ENCODE results near the gene OLFML2B. TPM values are rescaled to one million over a fixed set of nuclear protein-coding genes. Genes with fewer than 3 reads are reported as not detected.
A peak's percentile ranks its signal among the peaks of the same experiment; 100 is the strongest.

OLFML2B gene
- total and polyA plus RNA-seq, 2 of the 4 experiments (the other 2 are of a cell fraction), result 0.36 to 0.74 TPM

DNA sequence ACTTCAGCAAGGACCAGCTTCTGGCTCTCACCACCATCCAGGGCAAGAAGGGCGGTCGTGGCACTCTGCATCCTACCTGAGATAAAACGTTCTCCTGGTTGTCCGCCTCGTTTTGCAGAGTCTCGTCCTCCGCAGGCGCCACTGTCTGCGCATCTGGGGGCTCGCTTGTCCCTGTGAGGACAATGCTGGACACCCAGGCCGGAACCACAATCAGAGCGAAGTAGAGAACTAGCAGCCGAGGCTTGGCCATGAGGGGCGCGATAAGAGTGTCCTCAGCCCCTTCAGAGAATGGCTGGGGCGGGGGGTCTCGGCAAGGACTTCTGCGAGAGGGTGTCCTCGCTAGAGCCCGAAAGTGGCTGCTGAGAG is 505 bp downstream of the OLFML2B start:
- POLR2A ChIA-PET (ENCODE audit: unreplicated experiment), result no interaction called here
- Histone ChIP-seq H3K27me3 (ENCODE audit: control insufficient read depth, insufficient read depth, low read length) (peaks cover 5% of the 10 kb centered on the region), H3K14ac (replicated peaks; ENCODE audit: low read depth, low read length) (no peak overlapping the region), H4K5ac (ENCODE audit: low read depth, low read length) (no peak overlapping the region), H3K56ac (ENCODE audit: extremely low read depth, insufficient read depth, low read length) (no peak overlapping the region), H4K91ac (ENCODE audit: insufficient read depth, low read depth, low read length) (no peak overlapping the region), H2BK120ac (ENCODE audit: low read depth, low read length) (no peak overlapping the region), H3K9me1 (ENCODE audit: insufficient read depth, low read length) (no peaks in the 10 kb centered on the region), H3K9me3 (ENCODE audit: control insufficient read depth, insufficient read depth, low read length) (0 out of 2 replicates have a peak, but pooled peaks cover 2% of the 10 kb centered on the region), H3K4ac (ENCODE audit: low read depth, low read length) (no peak overlapping the region), H4K8ac (ENCODE audit: low read depth in 2 of 2, low read length in 2 of 2) (no peak overlapping the region), H3K4me1 (ENCODE audit: control insufficient read depth, insufficient read depth, low read length) (peaks cover 5% of the 10 kb centered on the region; the same call in 1 of the 2 replicates), H2AFZ (replicated peaks; ENCODE audit: low read length, poor library complexity) (peak overlapping the region; percentile 95), H3K79me1 (ENCODE audit: low read depth in 1 of 2, low read length in 2 of 2) (no peaks in the 10 kb centered on the region), H2AK5ac (ENCODE audit: low read depth, low read length) (no peak overlapping the region), H3K4me2 (ENCODE audit: low read depth, low read length) (peak overlapping the region; percentile 96), H4K20me1 (ENCODE audit: insufficient read depth, low read length) (no peaks in the 10 kb centered on the region), H3K36me3 (ENCODE audit: control insufficient read depth, insufficient read depth, low read length) (no peaks in the 10 kb centered on the region), H2BK5ac (ENCODE audit: low read depth, low read length, poor library complexity, severe bottlenecking) (no peak overlapping the region), H3K23ac (ENCODE audit: low read depth, low read length) (no peak overlapping the region), H3K27ac (ENCODE audit: insufficient read depth, low read length) (no peak overlapping the region), H2BK15ac (ENCODE audit: low read depth, low read length) (no peak overlapping the region), H3K4me3 (ENCODE audit: insufficient read depth, low read depth, low read length) (peak overlapping the region; percentile 68), H3K18ac (ENCODE audit: low read depth, low read length) (no peak overlapping the region), H2BK20ac (ENCODE audit: low read depth, low read length) (no peak overlapping the region), H3K9ac (ENCODE audit: low read depth, low read length) (no peak overlapping the region), H2AK9ac (replicated peaks; ENCODE audit: low read depth, low read length, poor library complexity) (peak overlapping the region; percentile 12)
- intact Hi-C loops (cut with micrococcal nuclease), result loop anchor here (5.0 kb wide), 1 partner anchor 216 kb away; no protein-coding TSS in a partner anchor
- dilution Hi-C loops (cut with HindIII; ENCODE audit: low sequenced_read_pairs, unreplicated experiment), result no loop called here
- TF ChIP-seq, protein P1, sequence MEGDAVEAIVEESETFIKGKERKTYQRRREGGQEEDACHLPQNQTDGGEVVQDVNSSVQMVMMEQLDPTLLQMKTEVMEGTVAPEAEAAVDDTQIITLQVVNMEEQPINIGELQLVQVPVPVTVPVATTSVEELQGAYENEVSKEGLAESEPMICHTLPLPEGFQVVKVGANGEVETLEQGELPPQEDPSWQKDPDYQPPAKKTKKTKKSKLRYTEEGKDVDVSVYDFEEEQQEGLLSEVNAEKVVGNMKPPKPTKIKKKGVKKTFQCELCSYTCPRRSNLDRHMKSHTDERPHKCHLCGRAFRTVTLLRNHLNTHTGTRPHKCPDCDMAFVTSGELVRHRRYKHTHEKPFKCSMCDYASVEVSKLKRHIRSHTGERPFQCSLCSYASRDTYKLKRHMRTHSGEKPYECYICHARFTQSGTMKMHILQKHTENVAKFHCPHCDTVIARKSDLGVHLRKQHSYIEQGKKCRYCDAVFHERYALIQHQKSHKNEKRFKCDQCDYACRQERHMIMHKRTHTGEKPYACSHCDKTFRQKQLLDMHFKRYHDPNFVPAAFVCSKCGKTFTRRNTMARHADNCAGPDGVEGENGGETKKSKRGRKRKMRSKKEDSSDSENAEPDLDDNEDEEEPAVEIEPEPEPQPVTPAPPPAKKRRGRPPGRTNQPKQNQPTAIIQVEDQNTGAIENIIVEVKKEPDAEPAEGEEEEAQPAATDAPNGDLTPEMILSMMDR (conservative IDR thresholded peaks at IDR 0.05; ENCODE audit: low read depth, low read length), result no peak
- TF ChIP-seq RCOR1 (IDR thresholded peaks at IDR 0.05; ENCODE audit: insufficient replicate concordance, low read length), result no peak
- no peak for TF ChIP-seq RFX5 (IDR thresholded peaks at IDR 0.05; ENCODE audit: low read depth, low read length)
- TF ChIP-seq, protein P2, sequence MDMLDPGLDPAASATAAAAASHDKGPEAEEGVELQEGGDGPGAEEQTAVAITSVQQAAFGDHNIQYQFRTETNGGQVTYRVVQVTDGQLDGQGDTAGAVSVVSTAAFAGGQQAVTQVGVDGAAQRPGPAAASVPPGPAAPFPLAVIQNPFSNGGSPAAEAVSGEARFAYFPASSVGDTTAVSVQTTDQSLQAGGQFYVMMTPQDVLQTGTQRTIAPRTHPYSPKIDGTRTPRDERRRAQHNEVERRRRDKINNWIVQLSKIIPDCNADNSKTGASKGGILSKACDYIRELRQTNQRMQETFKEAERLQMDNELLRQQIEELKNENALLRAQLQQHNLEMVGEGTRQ (IDR thresholded peaks at IDR 0.05; ENCODE audit: low read depth, low read length), result no peak
- TF ChIP-seq POLR2A (IDR thresholded peaks at IDR 0.05; ENCODE audit: low read depth, low read length), result no peak
- no peak for TF ChIP-seq SMC3 (IDR thresholded peaks at IDR 0.05; ENCODE audit: low read depth, low read length)
- no peak for TF ChIP-seq MAFK (IDR thresholded peaks at IDR 0.05; ENCODE audit: low read depth, low read length)
- TF ChIP-seq MAZ (IDR thresholded peaks at IDR 0.05; ENCODE audit: borderline replicate concordance, low read depth, low read length), result no peak
- no peak for TF ChIP-seq FOS (IDR thresholded peaks at IDR 0.05; ENCODE audit: low read depth, low read length)
- TF ChIP-seq CHD1 (IDR thresholded peaks at IDR 0.05; ENCODE audit: low read depth, low read length), result no peak
- TF ChIP-seq BHLHE40 (IDR thresholded peaks at IDR 0.05; ENCODE audit: low read depth, low read length), result no peak
- no peak for TF ChIP-seq MXI1 (IDR thresholded peaks at IDR 0.05; ENCODE audit: borderline replicate concordance, low read depth, low read length)
- TF ChIP-seq, protein P3, sequence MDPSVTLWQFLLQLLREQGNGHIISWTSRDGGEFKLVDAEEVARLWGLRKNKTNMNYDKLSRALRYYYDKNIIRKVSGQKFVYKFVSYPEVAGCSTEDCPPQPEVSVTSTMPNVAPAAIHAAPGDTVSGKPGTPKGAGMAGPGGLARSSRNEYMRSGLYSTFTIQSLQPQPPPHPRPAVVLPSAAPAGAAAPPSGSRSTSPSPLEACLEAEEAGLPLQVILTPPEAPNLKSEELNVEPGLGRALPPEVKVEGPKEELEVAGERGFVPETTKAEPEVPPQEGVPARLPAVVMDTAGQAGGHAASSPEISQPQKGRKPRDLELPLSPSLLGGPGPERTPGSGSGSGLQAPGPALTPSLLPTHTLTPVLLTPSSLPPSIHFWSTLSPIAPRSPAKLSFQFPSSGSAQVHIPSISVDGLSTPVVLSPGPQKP (IDR thresholded peaks at IDR 0.05; ENCODE audit: borderline replicate concordance, low read depth, low read length), result no peak
- TF ChIP-seq NFE2L2 (IDR thresholded peaks at IDR 0.05; ENCODE audit: low read depth, low read length), result no peak
- TF ChIP-seq CEBPB (IDR thresholded peaks at IDR 0.05; ENCODE audit: low read depth, low read length), result no peak
- TF ChIP-seq RAD21 (IDR thresholded peaks at IDR 0.05; ENCODE audit: low read length), result no peak
- BruUV-seq (replicated peaks), result no TSS peak
- CTCF ChIA-PET, result interaction anchor here (1.4 to 2.4 kb wide), 4 partner anchors 12 to 231 kb away, joined by 4 to 16 read pairs (median 11); no protein-coding TSS in a partner anchor
- 39% methylated on average over 12 of the region's 20 CpGs; no CpG with 5 or more reads in 1 of the 2 experiments for WGBS, 2 experiments (ENCODE audit: extremely low coverage in 2 of 2, insufficient read length in 1 of 2)
- ATAC-seq (ENCODE audit: low read depth) (no peak), DNase-seq (no peak)
- in situ Hi-C loops (cut with MboI; ENCODE audit: low sequenced_read_pairs), result no loop called here

Data from IMR-90 (cell line).